ENCODE results near the gene ARHGEF3.
A peak's percentile ranks its signal among the peaks of the same experiment; 100 is the strongest.
"Not testable (repeated sequence)": the region's sequence is repeated elsewhere in the genome, so short reads cannot be mapped to it uniquely, and the experiment has no call there.

ARHGEF3 gene

GRCh38 chr3:56761887-56762651, 39.7 kb downstream of the ARHGEF3 start:
- Mint-ChIP-seq H3K36me3 (ENCODE audit: low read depth) (no peaks in the 10 kb centered on the region), H3K27ac (no peak overlapping the region), H3K4me3 (no peak overlapping the region), H3K4me1 (peaks cover 26% of the 10 kb centered on the region), H3K9me3 (no peaks in the 10 kb centered on the region), H3K27me3 (ENCODE audit: low read depth, poor library complexity) (peaks cover 3% of the 10 kb centered on the region)
- TF ChIP-seq, protein P1, sequence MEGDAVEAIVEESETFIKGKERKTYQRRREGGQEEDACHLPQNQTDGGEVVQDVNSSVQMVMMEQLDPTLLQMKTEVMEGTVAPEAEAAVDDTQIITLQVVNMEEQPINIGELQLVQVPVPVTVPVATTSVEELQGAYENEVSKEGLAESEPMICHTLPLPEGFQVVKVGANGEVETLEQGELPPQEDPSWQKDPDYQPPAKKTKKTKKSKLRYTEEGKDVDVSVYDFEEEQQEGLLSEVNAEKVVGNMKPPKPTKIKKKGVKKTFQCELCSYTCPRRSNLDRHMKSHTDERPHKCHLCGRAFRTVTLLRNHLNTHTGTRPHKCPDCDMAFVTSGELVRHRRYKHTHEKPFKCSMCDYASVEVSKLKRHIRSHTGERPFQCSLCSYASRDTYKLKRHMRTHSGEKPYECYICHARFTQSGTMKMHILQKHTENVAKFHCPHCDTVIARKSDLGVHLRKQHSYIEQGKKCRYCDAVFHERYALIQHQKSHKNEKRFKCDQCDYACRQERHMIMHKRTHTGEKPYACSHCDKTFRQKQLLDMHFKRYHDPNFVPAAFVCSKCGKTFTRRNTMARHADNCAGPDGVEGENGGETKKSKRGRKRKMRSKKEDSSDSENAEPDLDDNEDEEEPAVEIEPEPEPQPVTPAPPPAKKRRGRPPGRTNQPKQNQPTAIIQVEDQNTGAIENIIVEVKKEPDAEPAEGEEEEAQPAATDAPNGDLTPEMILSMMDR (IDR thresholded peaks at IDR 0.05): no peak
- no peak for DNase-seq

GRCh38 chr3:56761023-56761422, 40.7 kb downstream of the ARHGEF3 start:
- H3K27me3 Mint-ChIP-seq (ENCODE audit: low read depth, poor library complexity): peaks cover 3% of the 10 kb centered on the region
- H3K4me3 Mint-ChIP-seq: no peak overlapping the region
- peaks cover 9% of the 10 kb centered on the region for H3K36me3 Mint-ChIP-seq (ENCODE audit: low read depth)
- TF ChIP-seq, protein P1 (IDR thresholded peaks at IDR 0.05): no peak
- no peak overlapping the region for H3K27ac Mint-ChIP-seq
- no peak for DNase-seq
- H3K9me3 Mint-ChIP-seq: peaks cover 4% of the 10 kb centered on the region
- H3K4me1 Mint-ChIP-seq: peaks cover 36% of the 10 kb centered on the region

GRCh38 chr3:56759532-56759931, 42.2 kb downstream of the ARHGEF3 start:
- H3K27ac Mint-ChIP-seq: no peak overlapping the region
- H3K4me1 Mint-ChIP-seq: peaks cover 51% of the 10 kb centered on the region
- H3K9me3 Mint-ChIP-seq: peaks cover 4% of the 10 kb centered on the region
- H3K27me3 Mint-ChIP-seq (ENCODE audit: low read depth, poor library complexity): peaks cover 3% of the 10 kb centered on the region
- DNase-seq: no peak
- TF ChIP-seq, protein P1 (IDR thresholded peaks at IDR 0.05): no peak
- peaks cover 14% of the 10 kb centered on the region for H3K36me3 Mint-ChIP-seq (ENCODE audit: low read depth)
- no peak overlapping the region for H3K4me3 Mint-ChIP-seq

DNA sequence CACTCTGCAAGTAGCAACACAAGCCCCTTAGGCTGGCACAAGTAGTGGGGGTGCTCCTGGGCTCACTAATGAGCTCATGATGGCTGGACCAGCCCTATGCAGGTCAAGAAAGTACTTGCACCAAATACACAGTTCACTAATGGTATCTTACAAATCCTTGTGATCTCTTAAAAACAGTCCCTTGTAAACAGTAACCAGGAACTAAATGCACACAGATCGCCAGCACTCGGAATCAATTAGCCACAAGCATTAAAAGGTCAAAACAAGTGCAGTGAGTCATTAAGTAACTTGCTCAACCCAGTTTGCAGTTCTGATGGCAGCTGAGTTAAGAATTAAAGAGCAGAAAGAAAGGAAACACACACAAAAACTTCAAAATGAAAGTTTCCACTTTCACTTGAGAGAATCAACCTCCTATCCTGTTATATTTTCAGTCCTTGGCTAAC, 43.2 kb downstream of the ARHGEF3 start:
- Mint-ChIP-seq H3K27ac (peak overlapping the region; percentile 20), H3K27me3 (ENCODE audit: low read depth, poor library complexity) (peaks cover 3% of the 10 kb centered on the region), H3K4me1 (peaks cover 59% of the 10 kb centered on the region), H3K36me3 (ENCODE audit: low read depth) (peaks cover 15% of the 10 kb centered on the region), H3K4me3 (no peak overlapping the region), H3K9me3 (peaks cover 4% of the 10 kb centered on the region)
- TF ChIP-seq, protein P1 (IDR thresholded peaks at IDR 0.05): no peak
- DNase-seq: no peak

DNA sequence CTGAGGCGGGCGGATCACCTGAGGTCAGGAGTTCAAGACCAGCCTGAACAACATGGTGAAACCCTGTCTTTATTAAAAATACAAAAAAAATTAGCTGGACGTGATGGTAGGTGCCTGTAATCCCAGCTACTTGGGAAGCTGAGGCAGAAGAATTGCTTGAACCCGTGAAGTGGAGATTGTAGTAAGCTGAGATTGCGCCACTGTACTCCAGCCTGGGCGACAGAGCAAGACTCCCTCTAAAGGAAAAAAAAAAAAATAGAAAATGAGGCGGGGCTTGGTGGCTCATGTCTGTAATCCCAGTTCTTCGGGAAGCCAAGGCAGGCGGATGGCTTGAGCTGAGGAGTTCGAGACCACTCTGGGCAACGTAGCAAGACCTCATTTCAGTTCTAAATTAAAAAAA, 43.7 kb downstream of the ARHGEF3 start:
- Mint-ChIP-seq H3K4me1 (peaks cover 62% of the 10 kb centered on the region), H3K36me3 (ENCODE audit: low read depth) (peaks cover 20% of the 10 kb centered on the region)
- not testable (repeated sequence) for DNase-seq; H3K27me3 Mint-ChIP-seq (ENCODE audit: low read depth, poor library complexity); H3K9me3 Mint-ChIP-seq; H3K27ac Mint-ChIP-seq; H3K4me3 Mint-ChIP-seq

DNA sequence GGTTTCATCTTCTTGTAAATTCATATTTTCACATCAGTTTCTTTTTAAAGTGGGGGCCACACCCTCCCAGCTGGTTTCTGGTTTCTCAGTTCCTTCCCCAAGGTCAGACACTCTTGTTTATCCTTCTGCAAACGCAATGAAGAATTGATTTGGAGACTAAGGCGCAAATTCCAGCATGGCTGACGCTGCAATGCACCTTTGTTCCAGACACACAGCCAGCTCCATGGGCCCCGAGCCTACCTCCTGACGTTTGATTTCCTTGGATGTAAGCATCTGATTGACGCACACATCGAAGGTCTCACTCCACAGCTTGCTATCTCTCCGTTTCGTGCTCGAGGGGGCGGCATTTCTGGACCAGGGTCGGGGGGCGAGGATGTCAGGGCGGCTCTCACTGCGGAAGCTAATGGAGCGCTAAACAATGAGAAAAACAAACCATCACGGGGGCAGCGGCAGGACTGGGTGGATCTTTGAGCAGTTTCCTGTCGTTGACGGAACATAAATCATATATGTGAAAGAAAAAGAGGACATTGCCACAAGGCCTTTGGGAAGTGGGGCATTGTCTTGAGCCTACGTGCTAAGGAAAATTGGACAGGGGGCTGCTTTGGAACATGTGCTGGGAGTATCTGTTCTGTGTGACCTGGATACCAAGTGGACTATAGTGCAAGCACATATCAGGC, 46.9 kb downstream of the ARHGEF3 start:
- peak overlapping the region; percentile 97 for H3K27ac Mint-ChIP-seq
- TF ChIP-seq, protein P1 (IDR thresholded peaks at IDR 0.05): no peak
- H3K27me3 Mint-ChIP-seq (ENCODE audit: low read depth, poor library complexity): peaks cover 3% of the 10 kb centered on the region
- H3K4me3 Mint-ChIP-seq: peak overlapping the region; percentile 56
- H3K36me3 Mint-ChIP-seq (ENCODE audit: low read depth): peaks cover 41% of the 10 kb centered on the region
- H3K4me1 Mint-ChIP-seq: peaks cover 67% of the 10 kb centered on the region
- DNase-seq: peak; percentile 26
- H3K9me3 Mint-ChIP-seq: peaks cover 8% of the 10 kb centered on the region
